ENCODE data around the gene SORBS2.

The SORBS2 gene

GRCh38 chr4:185592438-185592837 lies 219.6 kb downstream of the SORBS2 start:
- no peak for DNase-seq (ENCODE audit: low read depth in 2 of 3, low spot score in 2 of 3)

GRCh38 chr4:185591679-185592141 lies 220.3 kb downstream of the SORBS2 start:
- no peak for DNase-seq (ENCODE audit: low read depth in 2 of 3, low spot score in 2 of 3)

- DNase-seq (ENCODE audit: low read depth in 2 of 3, low spot score in 2 of 3) = no peak
Observed at GRCh38 chr4:185590982-185591381, 221.0 kb downstream of the SORBS2 start.

- no peak for DNase-seq (ENCODE audit: low read depth in 2 of 3, low spot score in 2 of 3)
Observed at GRCh38 chr4:185589067-185589836, 222.7 kb downstream of the SORBS2 start.

GRCh38 chr4:185587427-185588161 lies 224.4 kb downstream of the SORBS2 start:
- DNase-seq (ENCODE audit: low read depth in 2 of 3, low spot score in 2 of 3) = peak; percentile 7 to 53 (median 11)

GRCh38 chr4:185587030-185587426 lies 225.0 kb downstream of the SORBS2 start:
- DNase-seq (ENCODE audit: low read depth in 2 of 3, low spot score in 2 of 3) = no peak

GRCh38 chr4:185585211-185585610 lies 226.8 kb downstream of the SORBS2 start:
- DNase-seq (ENCODE audit: low read depth in 2 of 3, low spot score in 2 of 3) = no peak

GRCh38 chr4:185583813-185584212 lies 228.2 kb downstream of the SORBS2 start:
- no peak for DNase-seq (ENCODE audit: low read depth in 2 of 3, low spot score in 2 of 3)

GRCh38 chr4:185582651-185583400 lies 229.2 kb downstream of the SORBS2 start:
- DNase-seq (ENCODE audit: low read depth in 2 of 3, low spot score in 2 of 3) = no peak

- no peak for DNase-seq (ENCODE audit: low read depth in 2 of 3, low spot score in 2 of 3)
Observed at GRCh38 chr4:185580699-185581098, 231.3 kb downstream of the SORBS2 start.

- no peak for DNase-seq (ENCODE audit: low read depth in 2 of 3, low spot score in 2 of 3)
Observed at GRCh38 chr4:185578284-185578683, 233.7 kb downstream of the SORBS2 start.

GRCh38 chr4:185576962-185577950 lies 234.7 kb downstream of the SORBS2 start:
- DNase-seq (ENCODE audit: low read depth in 2 of 3, low spot score in 2 of 3) = no peak

GRCh38 chr4:185576314-185576961 lies 235.6 kb downstream of the SORBS2 start:
- DNase-seq (ENCODE audit: low read depth in 2 of 3, low spot score in 2 of 3) = no peak

- DNase-seq (ENCODE audit: low read depth in 2 of 3, low spot score in 2 of 3) = no peak
Observed at GRCh38 chr4:185573651-185574199, 238.3 kb downstream of the SORBS2 start.

GRCh38 chr4:185570727-185571126 lies 241.3 kb downstream of the SORBS2 start:
- no peak for DNase-seq (ENCODE audit: low read depth in 2 of 3, low spot score in 2 of 3)

GRCh38 chr4:185567381-185568376 lies 244.3 kb downstream of the SORBS2 start:
- no peak for DNase-seq (ENCODE audit: low read depth in 2 of 3, low spot score in 2 of 3)

GRCh38 chr4:185566972-185567371 lies 245.0 kb downstream of the SORBS2 start:
- DNase-seq (ENCODE audit: low read depth in 2 of 3, low spot score in 2 of 3) = no peak

GRCh38 chr4:185566425-185566824 lies 245.6 kb downstream of the SORBS2 start:
- no peak for DNase-seq (ENCODE audit: low read depth in 2 of 3, low spot score in 2 of 3)

Data from activated CD8-positive, alpha-beta memory T cell treated with anti-CD3 and anti-CD28 coated beads for 48 hours (primary cell).